GM19328 (cell line): ENCODE results near the gene NAA60.
"Not testable (repeated sequence)": the region's sequence is repeated elsewhere in the genome, so short reads cannot be mapped to it uniquely, and the experiment has no call there.

Experiments
- ATAC-seq: cut with Tn5 transposase; IDR thresholded peaks from one replicate; pipeline ENCODE4 v1.9.1; 2021; ENCODE audit warnings: mild to moderate bottlenecking, moderate library complexity; ENCODE audit not compliant: unreplicated experiment

The NAA60 gene

GRCh38 chr16:3481696-3482658 is 38.5 kb downstream of the NAA60 start:
- ATAC-seq, result no peak

GRCh38 chr16:3482659-3483241 is 39.3 kb downstream of the NAA60 start:
- ATAC-seq, result no peak

GRCh38 chr16:3484318-3485096 is 41.0 kb downstream of the NAA60 start:
- no peak for ATAC-seq

GRCh38 chr16:3485097-3485745 is 41.7 kb downstream of the NAA60 start:
- ATAC-seq, result no peak

GRCh38 chr16:3485821-3486505 is 42.5 kb downstream of the NAA60 start:
- ATAC-seq, result no peak

GRCh38 chr16:3486506-3487215 is 43.2 kb downstream of the NAA60 start:
- no peak for ATAC-seq

- ATAC-seq, result no peak
Observed at GRCh38 chr16:3487521-3488410, 44.3 kb downstream of the NAA60 start.

- no peak for ATAC-seq
Observed at GRCh38 chr16:3488801-3489200, 45.3 kb downstream of the NAA60 start.

GRCh38 chr16:3490911-3491629 is 47.6 kb downstream of the NAA60 start:
- ATAC-seq, result no peak

- no peak for ATAC-seq
Observed at GRCh38 chr16:3492356-3492755, 48.9 kb downstream of the NAA60 start.

- no peak for ATAC-seq
Observed at GRCh38 chr16:3494386-3494973, 51.0 kb downstream of the NAA60 start.

GRCh38 chr16:3495176-3495575 is 51.7 kb downstream of the NAA60 start, which contains the start of gene C16orf90:
TSS of gene C16orf90 (minus strand) at chr16:3495489. CDS start at chr16:3495421, 68 bp downstream.
- no peak for ATAC-seq

GRCh38 chr16:3496386-3496785 is 52.9 kb downstream of the NAA60 start:
- ATAC-seq, result no peak

GRCh38 chr16:3497771-3498170 is 54.3 kb downstream of the NAA60 start:
- no peak for ATAC-seq

- no peak for ATAC-seq
Observed at GRCh38 chr16:3498988-3499387, 55.5 kb downstream of the NAA60 start.

GRCh38 chr16:3501412-3501761 is 57.9 kb downstream of the NAA60 start:
- not testable (repeated sequence) for ATAC-seq

- no peak for ATAC-seq
Observed at GRCh38 chr16:3501783-3502400, 58.4 kb downstream of the NAA60 start.
